Esophagus muscularis mucosa (tissue), 3 donors: ENCODE measurements around the gene CDC14B.

Experiments used
- POLR2AphosphoS5 ChIP-seq, 2 donors: sonication (generic); formaldehyde crosslinking; IDR thresholded peaks; one replicate each; pipeline ENCODE4 v1.6.1; 2017; ENCODE audit warnings: antibody characterized with exemption in 2 of 2
- TF ChIP-seq, protein P1 (sequence below), 3 experiments: fragments of 200-600 bp in 2 of 3; fragments of 450-650 bp in 1 of 3; sonication (generic) in 2 of 3; IDR thresholded peaks; one replicate each; pipeline ENCODE4 v1.5.1; 2017 to 2019; ENCODE audit warnings: antibody characterized with exemption in 3 of 3, mild to moderate bottlenecking in 2 of 3, moderate library complexity in 1 of 3

DNA sequence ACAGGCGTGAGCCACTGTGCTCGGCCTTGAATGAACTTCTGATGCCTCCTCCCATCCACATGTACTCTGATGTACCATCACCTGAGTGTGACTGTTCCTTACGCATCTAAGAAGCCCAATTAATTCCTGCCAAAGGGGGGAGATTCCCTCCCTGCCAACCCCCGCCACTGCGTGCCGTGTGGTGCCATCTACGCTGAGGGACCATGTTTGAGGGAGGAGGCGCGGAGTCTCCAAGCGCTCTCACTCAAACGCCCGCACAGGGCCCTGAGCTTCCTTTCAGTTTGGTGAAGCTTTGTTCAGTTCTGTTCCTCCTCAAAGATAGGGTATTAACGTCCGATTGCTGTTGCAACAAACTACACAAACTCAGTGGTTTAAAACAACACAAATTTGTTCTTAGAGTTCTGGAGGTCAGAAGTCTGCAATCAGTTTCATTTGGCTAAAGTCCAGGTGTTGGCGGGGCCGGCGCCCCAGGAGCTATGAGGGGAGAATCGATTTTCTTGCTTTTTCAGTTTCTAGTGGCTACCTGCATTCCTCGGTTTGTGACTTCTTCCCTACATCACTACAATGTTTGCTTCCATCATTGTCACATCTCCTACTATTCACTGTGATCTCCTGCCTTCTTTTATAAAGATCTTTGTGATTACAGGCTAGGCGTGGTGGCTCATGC, 49.4 kb upstream of the CDC14B start:
- TF ChIP-seq, protein P1, sequence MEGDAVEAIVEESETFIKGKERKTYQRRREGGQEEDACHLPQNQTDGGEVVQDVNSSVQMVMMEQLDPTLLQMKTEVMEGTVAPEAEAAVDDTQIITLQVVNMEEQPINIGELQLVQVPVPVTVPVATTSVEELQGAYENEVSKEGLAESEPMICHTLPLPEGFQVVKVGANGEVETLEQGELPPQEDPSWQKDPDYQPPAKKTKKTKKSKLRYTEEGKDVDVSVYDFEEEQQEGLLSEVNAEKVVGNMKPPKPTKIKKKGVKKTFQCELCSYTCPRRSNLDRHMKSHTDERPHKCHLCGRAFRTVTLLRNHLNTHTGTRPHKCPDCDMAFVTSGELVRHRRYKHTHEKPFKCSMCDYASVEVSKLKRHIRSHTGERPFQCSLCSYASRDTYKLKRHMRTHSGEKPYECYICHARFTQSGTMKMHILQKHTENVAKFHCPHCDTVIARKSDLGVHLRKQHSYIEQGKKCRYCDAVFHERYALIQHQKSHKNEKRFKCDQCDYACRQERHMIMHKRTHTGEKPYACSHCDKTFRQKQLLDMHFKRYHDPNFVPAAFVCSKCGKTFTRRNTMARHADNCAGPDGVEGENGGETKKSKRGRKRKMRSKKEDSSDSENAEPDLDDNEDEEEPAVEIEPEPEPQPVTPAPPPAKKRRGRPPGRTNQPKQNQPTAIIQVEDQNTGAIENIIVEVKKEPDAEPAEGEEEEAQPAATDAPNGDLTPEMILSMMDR (IDR thresholded peaks at IDR 0.05): no peak
- no peak for TF ChIP-seq POLR2AphosphoS5 (IDR thresholded peaks at IDR 0.05)
